HepG2 (cell line): Measurements from ENCODE around the gene PLAA. TPM values are rescaled to one million over a fixed set of nuclear protein-coding genes. Genes with fewer than 3 reads are reported as not detected.

Experiments
- ELF3 ChIP-seq: IDR thresholded peaks from 2 replicates; pipeline ENCODE4 v1.6.1; 2016; ENCODE audit warnings: missing genetic modification reagents, missing compliant biosample characterization
- FOXM1 ChIP-seq: sonication (generic); formaldehyde crosslinking; IDR thresholded peaks from 2 replicates; pipeline ENCODE4 v1.5.0; 2020; ENCODE audit warnings: missing genetic modification reagents
- KDM6A ChIP-seq: IDR thresholded peaks from 2 replicates; pipeline ENCODE4 v1.6.1; 2016; ENCODE audit warnings: low read depth
- NFKB2 ChIP-seq: sonication (generic); formaldehyde crosslinking; IDR thresholded peaks from 2 replicates; pipeline ENCODE4 v1.4.0; 2020; ENCODE audit warnings: missing genetic modification reagents, borderline replicate concordance
- PATZ1 ChIP-seq: sonication (generic); formaldehyde crosslinking; IDR thresholded peaks from 2 replicates; pipeline ENCODE4 v1.4.0; 2020; ENCODE audit warnings: missing genetic modification reagents
- PITX1 ChIP-seq: sonication (generic); formaldehyde crosslinking; IDR thresholded peaks from 2 replicates; pipeline ENCODE4 v1.5.1; 2020; ENCODE audit warnings: mild to moderate bottlenecking, missing genetic modification reagents
- POGK ChIP-seq: sonication (generic); formaldehyde crosslinking; conservative IDR thresholded peaks from 2 replicates; pipeline ENCODE4 v1.8.0; 2022; ENCODE audit warnings: mild to moderate bottlenecking, moderate library complexity, missing genetic modification reagents
- SAP130 ChIP-seq: IDR thresholded peaks from 2 replicates; pipeline ENCODE4 v1.6.1; 2016; ENCODE audit warnings: low read depth
- SNAPC4 ChIP-seq: sonication (generic); formaldehyde crosslinking; IDR thresholded peaks from 2 replicates; pipeline ENCODE4 v1.4.0; 2020; ENCODE audit warnings: mild to moderate bottlenecking, missing genetic modification reagents
- STAT6 ChIP-seq: sonication (generic); formaldehyde crosslinking; IDR thresholded peaks from 2 replicates; pipeline ENCODE4 v1.4.0; 2020; ENCODE audit warnings: missing genetic modification reagents, mild to moderate bottlenecking, borderline replicate concordance
- ZFY ChIP-seq: sonication (generic); formaldehyde crosslinking; IDR thresholded peaks from 2 replicates; pipeline ENCODE4 v1.4.0; 2020; ENCODE audit warnings: missing genetic modification reagents
- ZGPAT ChIP-seq: IDR thresholded peaks from 2 replicates; pipeline ENCODE4 v1.6.1; 2016; ENCODE audit warnings: mild to moderate bottlenecking
- ZNF367 ChIP-seq: sonication (generic); formaldehyde crosslinking; IDR thresholded peaks from 2 replicates; pipeline ENCODE4 v1.4.0; 2020; ENCODE audit warnings: missing genetic modification reagents, borderline replicate concordance
- ZNF776 ChIP-seq: sonication (generic); formaldehyde crosslinking; IDR thresholded peaks from 2 replicates; pipeline ENCODE4 v1.4.0; 2020; ENCODE audit warnings: mild to moderate bottlenecking, missing genetic modification reagents
- polyA plus RNA-seq, 8 experiments: library from polyadenylated mRNA; depleted of rRNA in 3 of 8; stranded (reverse) in 7 of 8; unstranded in 1 of 8; fragments of >200 nt; fragmentation: Illumina TruSeq in 4 of 8; extraction: Trizol in 4 of 8; gene quantifications; 2 replicates each; pipeline versions ENCODE4 v1.2.1 to v1.2.3, GENCODE V29; 2011 to 2016; ENCODE audit warnings: low read depth in 4 of 8, missing spikeins in 1 of 8, mixed read lengths in 1 of 8; ENCODE audit not compliant: insufficient read depth in 1 of 8
- total RNA-seq, 5 experiments: library from RNA; depleted of rRNA; stranded (reverse); fragments of >200 nt; fragmentation: Illumina TruSeq; extraction: Trizol; gene quantifications; 2 replicates each; pipeline ENCODE4 v1.2.3, GENCODE V29; 2016; ENCODE audit warnings: low read depth in 1 of 5

The PLAA gene
- total and polyA plus RNA-seq, 2 of the 13 experiments (the other 11 are each of a cell fraction or from before 2014, with no cell fraction given), result 5.8 to 22.9 TPM

- TF ChIP-seq ZGPAT (CRISPR knock-in tag) (0 out of 2 replicates have a peak, but pooled peaks have one; percentile 65), FOXM1 (CRISPR knock-in tag) (no peak), ZFY (CRISPR knock-in tag) (peak; percentile 96), PATZ1 (peak; percentile 14; the same call in 1 of the 2 replicates), PITX1 (peak; percentile 39; the same call in 1 of the 2 replicates), ELF3 (peak; percentile 29; the same call in 1 of the 2 replicates), POGK (CRISPR knock-in tag) (no peak), SNAPC4 (CRISPR knock-in tag) (no peak), NFKB2 (peak; percentile 73; the same call in 1 of the 2 replicates), KDM6A (no peak), SAP130 (CRISPR knock-in tag) (peak; percentile 90), ZNF776 (CRISPR knock-in tag) (no peak), STAT6 (CRISPR knock-in tag) (no peak), ZNF367 (CRISPR knock-in tag) (no peak)
Measured at GRCh38 chr9:26955921-26956859, 9.1 kb upstream of the PLAA start, which contains the start of gene IFT74 (continued).
